BLaER1 treated with 17β-estradiol and CSF1 and Interleukin-3, amounts not matched to agents 10 nM and 100 nM (cell line): ENCODE results near the gene TGFBR3.

ENCODE experiments used
- H3K27ac ChIP-seq, 11 experiments: shearing (Covaris generic); formaldehyde crosslinking; 2 replicates each; pipeline ENCODE4 v1.8.1; 2022
- H3K27me3 ChIP-seq, 11 experiments: shearing (Covaris generic); formaldehyde crosslinking; 2 replicates each; pipeline ENCODE4 v1.8.1; 2022
- H3K36me3 ChIP-seq, 11 experiments: shearing (Covaris generic); formaldehyde crosslinking; 2 replicates each; pipeline ENCODE4 v1.8.1; 2022
- H3K4me1 ChIP-seq, 10 experiments: shearing (Covaris generic); formaldehyde crosslinking; 2 replicates each; pipeline ENCODE4 v1.8.1; 2022
- H3K4me2 ChIP-seq, 11 experiments: shearing (Covaris generic); formaldehyde crosslinking; 2 replicates each; pipeline ENCODE4 v1.8.1; 2022
- H3K4me3 ChIP-seq, 10 experiments: shearing (Covaris generic); formaldehyde crosslinking; 2 replicates each; pipeline ENCODE4 v1.8.1; 2022
- H3K9ac ChIP-seq, 11 experiments: shearing (Covaris generic); formaldehyde crosslinking; 2 replicates each; pipeline ENCODE4 v1.8.1; 2022
- H3K9me3 ChIP-seq, 11 experiments: shearing (Covaris generic); formaldehyde crosslinking; replicated peaks in 1 of 11; 2 replicates each; pipeline ENCODE4 v1.8.1; 2022
- H4K20me1 ChIP-seq, 11 experiments: shearing (Covaris generic); formaldehyde crosslinking; 2 replicates each; pipeline ENCODE4 v1.8.1; 2022
- Cebpa-rat ChIP-seq, 11 experiments: shearing (Covaris generic); IDR thresholded peaks; 2 replicates each; pipeline ENCODE4 v1.8.1; 2022

The TGFBR3 gene

DNA sequence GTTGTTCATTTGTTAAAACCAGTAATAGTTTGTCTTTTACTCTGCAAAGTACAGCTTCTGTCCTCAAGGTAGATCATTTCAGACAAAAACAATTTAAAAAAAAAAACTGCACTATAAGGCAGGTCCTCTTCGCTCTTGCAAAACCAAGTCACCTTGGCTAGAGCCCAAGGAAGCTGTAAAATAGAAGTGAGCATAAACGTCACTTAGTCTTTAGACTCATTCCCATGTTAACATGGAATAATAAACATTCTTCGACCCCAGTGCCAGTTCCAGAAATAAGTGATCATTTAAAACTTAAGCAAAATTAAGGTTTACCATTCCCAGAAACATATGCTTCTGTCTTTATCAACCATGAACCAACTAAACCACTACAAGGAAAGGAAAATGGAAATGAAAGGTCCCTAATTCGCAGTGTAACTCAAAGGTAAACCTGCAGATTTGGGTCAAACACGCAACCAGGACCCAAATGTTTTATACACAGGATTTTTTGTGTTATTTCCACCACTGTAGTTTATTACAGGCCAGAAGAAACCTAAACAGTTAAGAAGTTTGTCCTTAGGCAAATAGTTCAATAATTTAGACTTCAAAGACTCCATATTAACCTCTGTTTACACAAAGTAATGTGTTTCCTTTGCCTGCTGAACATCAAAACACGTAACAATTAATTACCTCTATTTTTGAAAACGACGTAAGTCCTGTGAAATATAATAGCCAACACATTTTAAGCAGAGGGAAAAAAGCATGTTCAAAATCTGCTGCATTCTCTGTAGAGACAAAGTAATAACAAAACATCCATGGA, 54.6 kb downstream of the TGFBR3 start:
- H3K4me2 ChIP-seq: peak overlapping the region; percentile 40 to 76 (median 61); a peak in 15 of 22 replicates
- no peak overlapping the region for H3K9ac ChIP-seq
- H3K9me3 ChIP-seq: no peaks in the 10 kb centered on the region
- no peaks in the 10 kb centered on the region for H3K27me3 ChIP-seq
- no peak for TF ChIP-seq Cebpa-rat (IDR thresholded peaks at IDR 0.05)
- H3K4me1 ChIP-seq: peaks cover 12 to 31% (median 25%) of the 10 kb centered on the region in 10 experiments
- no peak overlapping the region for H3K4me3 ChIP-seq
- no peaks in the 10 kb centered on the region for H3K36me3 ChIP-seq
- no peak overlapping the region for H3K27ac ChIP-seq
- no peaks in the 10 kb centered on the region for H4K20me1 ChIP-seq

DNA sequence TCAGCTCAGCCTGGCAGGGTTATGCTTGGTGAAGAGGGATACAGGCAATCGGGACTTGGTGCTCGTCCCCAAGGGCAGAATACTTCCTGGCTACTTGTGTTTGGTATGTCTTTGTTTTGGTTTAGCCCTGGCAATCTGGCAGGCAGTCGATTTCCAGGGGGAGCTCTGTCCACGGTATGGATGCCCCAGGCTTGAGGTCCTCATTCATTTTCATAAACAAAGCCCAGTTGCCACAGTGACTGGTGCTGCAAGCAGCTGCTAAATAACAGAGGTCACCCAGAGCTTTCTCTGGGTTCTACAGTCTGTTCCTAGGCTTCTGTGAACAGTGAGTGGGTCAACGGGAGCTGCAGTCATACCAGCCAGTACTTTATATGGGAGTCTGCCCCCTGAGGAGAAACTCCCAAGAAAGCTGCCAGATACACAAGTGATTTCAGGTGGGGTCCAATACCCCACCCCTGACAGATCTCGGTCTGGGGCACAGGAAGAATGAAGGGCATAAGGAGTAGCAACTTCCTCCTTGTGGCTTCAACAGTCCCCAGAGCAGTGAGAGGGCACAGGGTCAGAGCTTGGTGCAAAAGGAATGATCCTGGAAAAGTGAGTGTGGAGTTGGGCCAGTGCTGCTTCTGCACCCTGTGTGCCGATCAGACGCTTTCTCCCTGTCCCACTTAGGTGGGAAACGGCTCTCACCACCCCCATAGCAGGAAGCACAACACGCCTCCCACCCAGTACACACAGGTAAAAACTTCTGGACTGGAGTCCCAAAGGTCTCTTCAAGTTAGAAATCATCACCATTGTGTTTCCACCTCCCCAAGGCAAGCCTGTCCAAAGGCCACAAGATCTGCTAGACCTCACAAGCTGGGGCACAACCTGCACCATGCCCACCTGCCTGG, 55.5 kb downstream of the TGFBR3 start:
- TF ChIP-seq Cebpa-rat (IDR thresholded peaks at IDR 0.05): no peak
- Histone ChIP-seq H3K4me3 (no peak overlapping the region), H3K9me3 (no peaks in the 10 kb centered on the region), H3K4me1 (peaks cover 12 to 31% (median 25%) of the 10 kb centered on the region in 10 experiments), H4K20me1 (no peaks in the 10 kb centered on the region), H3K27ac (peak overlapping the region in 5 of 11 experiments; percentile 3 to 19 (median 7); a peak in 4 of 22 replicates), H3K27me3 (no peaks in the 10 kb centered on the region), H3K9ac (no peak overlapping the region), H3K36me3 (no peaks in the 10 kb centered on the region), H3K4me2 (peak overlapping the region; percentile 40 to 76 (median 61))

DNA sequence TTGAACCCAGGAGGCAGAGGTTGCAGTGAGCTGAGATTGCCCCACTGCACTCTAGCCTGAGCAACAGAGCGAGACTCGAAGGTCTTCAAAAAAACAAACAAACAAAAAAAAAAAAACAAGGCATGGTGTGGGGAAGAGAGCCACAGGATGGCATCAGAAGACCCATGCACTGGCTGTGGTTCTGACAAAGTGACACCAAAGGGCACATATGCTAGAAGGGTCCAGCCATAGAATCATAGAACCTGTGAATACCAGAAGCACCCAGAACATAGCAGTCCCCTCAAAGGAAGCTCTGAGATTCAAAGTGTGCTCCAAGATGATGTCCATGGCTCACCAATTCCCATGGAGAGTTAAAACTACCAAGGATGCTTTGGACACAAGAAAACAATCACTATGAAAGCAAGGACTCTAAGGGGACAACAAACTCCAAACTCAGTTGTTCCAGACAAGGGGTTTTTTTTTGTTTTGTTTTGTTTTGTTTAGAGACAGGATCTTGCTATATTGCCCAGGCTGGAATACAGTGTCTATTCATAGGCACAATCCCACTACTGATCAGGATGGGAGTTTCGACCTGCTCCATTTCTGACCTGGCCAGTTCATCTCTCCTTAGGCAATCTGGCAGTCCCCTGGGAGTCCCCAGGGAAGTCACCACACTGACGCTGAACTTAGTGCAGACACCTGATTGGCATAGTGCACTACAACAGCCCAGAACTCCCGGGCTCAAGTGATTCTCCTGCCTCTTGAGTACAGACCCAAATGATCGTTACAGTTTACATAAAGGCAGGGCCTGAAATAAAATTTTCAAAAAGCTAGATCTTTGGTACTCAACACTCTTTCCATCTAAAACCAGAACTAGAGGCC, 56.4 kb downstream of the TGFBR3 start:
- H3K36me3 ChIP-seq: no peaks in the 10 kb centered on the region
- TF ChIP-seq Cebpa-rat (IDR thresholded peaks at IDR 0.05): no peak
- peaks cover 12 to 31% (median 25%) of the 10 kb centered on the region in 10 experiments for H3K4me1 ChIP-seq
- no peaks in the 10 kb centered on the region for H3K9me3 ChIP-seq
- no peaks in the 10 kb centered on the region for H4K20me1 ChIP-seq
- H3K27ac ChIP-seq: 0 out of 22 replicates have a peak overlapping the region, but pooled peaks of 2 of the 11 experiments have one; percentile 7 to 19
- no peaks in the 10 kb centered on the region for H3K27me3 ChIP-seq
- peak overlapping the region; percentile 40 to 76 (median 61); a peak in 21 of 22 replicates for H3K4me2 ChIP-seq
- no peak overlapping the region for H3K9ac ChIP-seq
- no peak overlapping the region for H3K4me3 ChIP-seq

DNA sequence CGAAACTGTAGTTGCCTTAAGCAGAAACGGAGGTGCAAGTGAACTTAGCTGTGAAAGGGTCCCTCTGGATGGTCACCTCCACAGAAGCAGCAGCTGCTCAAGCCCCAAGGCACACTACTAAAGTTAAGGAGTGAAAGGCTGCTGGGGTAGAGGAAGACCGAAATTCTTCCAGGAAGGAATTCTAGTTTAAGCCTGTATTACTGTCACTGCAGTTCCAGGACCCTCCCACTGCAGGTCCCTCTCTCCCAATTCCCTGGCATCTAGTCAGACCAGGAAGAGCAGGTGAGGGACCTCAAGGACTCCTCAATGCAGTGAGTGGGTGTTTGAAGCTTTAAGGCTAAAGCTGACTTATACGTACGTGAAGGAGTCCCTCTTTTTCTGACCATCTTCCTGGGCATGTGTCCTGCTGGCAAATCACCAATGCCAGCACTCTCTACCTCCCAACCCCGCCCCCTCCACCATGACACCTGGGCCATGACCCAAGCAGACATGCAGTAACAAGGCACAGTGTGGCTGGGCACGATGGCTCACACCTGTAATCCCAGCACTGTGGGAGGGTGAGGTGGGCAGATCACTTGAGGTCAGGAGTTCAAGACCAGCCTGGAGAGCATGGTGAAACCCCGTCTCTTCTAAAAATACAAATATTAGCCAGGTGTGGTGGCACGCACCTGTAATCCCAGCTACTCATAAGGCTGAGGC, 57.2 kb downstream of the TGFBR3 start:
- Histone ChIP-seq H3K4me2 (peak overlapping the region in 4 of 11 experiments; percentile 3 to 46 (median 24); a peak in 4 of 22 replicates), H3K36me3 (no peaks in the 10 kb centered on the region), H3K9me3 (no peaks in the 10 kb centered on the region), H3K9ac (no peak overlapping the region), H3K27me3 (no peaks in the 10 kb centered on the region), H3K4me3 (no peak overlapping the region), H4K20me1 (no peaks in the 10 kb centered on the region), H3K27ac (no peak overlapping the region), H3K4me1 (peaks cover 12 to 31% (median 25%) of the 10 kb centered on the region in 10 experiments)
- no peak for TF ChIP-seq Cebpa-rat (IDR thresholded peaks at IDR 0.05)

GRCh38 chr1:91827459-91828321, 58.3 kb downstream of the TGFBR3 start:
- Histone ChIP-seq H3K9ac (no peak overlapping the region), H3K36me3 (no peaks in the 10 kb centered on the region), H4K20me1 (no peaks in the 10 kb centered on the region), H3K27me3 (no peaks in the 10 kb centered on the region), H3K9me3 (no peaks in the 10 kb centered on the region), H3K27ac (no peak overlapping the region), H3K4me2 (peak overlapping the region in 3 of 11 experiments; percentile 8 to 46 (median 41); a peak in 4 of 22 replicates), H3K4me1 (peaks cover 12 to 31% (median 25%) of the 10 kb centered on the region in 10 experiments), H3K4me3 (no peak overlapping the region)
- no peak for TF ChIP-seq Cebpa-rat (IDR thresholded peaks at IDR 0.05)

GRCh38 chr1:91827087-91827458, 58.9 kb downstream of the TGFBR3 start:
- no peak overlapping the region for H3K4me2 ChIP-seq

DNA sequence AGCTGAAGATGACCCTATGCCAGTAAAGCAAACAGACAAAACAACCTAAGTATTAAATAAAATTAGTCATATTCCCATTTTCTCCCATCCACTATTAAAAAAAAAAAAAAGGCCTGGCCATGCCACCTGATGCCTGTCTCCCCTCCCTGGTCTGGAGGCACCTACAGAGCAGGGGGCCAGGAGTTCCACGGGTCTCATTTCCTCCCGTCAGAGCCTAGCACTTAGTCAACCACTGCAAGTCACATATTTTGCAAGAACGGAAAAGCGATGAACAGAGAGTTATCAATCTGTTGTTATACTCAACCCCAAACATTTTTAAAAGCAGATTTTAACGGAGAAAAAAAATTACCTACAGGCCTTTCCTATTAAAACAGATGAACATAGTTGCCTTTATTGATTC, 59.3 kb downstream of the TGFBR3 start:
- TF ChIP-seq Cebpa-rat (IDR thresholded peaks at IDR 0.05): no peak
- no peak overlapping the region for H3K27ac ChIP-seq
- H3K36me3 ChIP-seq: no peaks in the 10 kb centered on the region
- H3K4me2 ChIP-seq: no peak overlapping the region
- H3K4me1 ChIP-seq: peaks cover 12 to 31% (median 25%) of the 10 kb centered on the region in 10 experiments
- H3K9me3 ChIP-seq: no peaks in the 10 kb centered on the region
- no peak overlapping the region for H3K4me3 ChIP-seq
- H3K27me3 ChIP-seq: no peaks in the 10 kb centered on the region
- no peak overlapping the region for H3K9ac ChIP-seq
- no peaks in the 10 kb centered on the region for H4K20me1 ChIP-seq

More at GRCh38 chr1:91827087-91827458, 58.9 kb downstream of the TGFBR3 start:
- Histone ChIP-seq H4K20me1 (no peaks in the 10 kb centered on the region), H3K27me3 (no peaks in the 10 kb centered on the region), H3K36me3 (no peaks in the 10 kb centered on the region), H3K27ac (no peak overlapping the region), H3K9ac (no peak overlapping the region), H3K4me3 (no peak overlapping the region), H3K9me3 (no peaks in the 10 kb centered on the region), H3K4me1 (peaks cover 12 to 31% (median 25%) of the 10 kb centered on the region in 10 experiments)
- no peak for TF ChIP-seq Cebpa-rat (IDR thresholded peaks at IDR 0.05)
